ENCODE results near the gene RAP1GAP2. TPM values are rescaled to one million over a fixed set of nuclear protein-coding genes. Genes with fewer than 3 reads are reported as not detected.

RAP1GAP2 gene
- total RNA-seq, 4 donors from 2014 or later = 1.5 to 23.1 (median 6.7) TPM

DNA sequence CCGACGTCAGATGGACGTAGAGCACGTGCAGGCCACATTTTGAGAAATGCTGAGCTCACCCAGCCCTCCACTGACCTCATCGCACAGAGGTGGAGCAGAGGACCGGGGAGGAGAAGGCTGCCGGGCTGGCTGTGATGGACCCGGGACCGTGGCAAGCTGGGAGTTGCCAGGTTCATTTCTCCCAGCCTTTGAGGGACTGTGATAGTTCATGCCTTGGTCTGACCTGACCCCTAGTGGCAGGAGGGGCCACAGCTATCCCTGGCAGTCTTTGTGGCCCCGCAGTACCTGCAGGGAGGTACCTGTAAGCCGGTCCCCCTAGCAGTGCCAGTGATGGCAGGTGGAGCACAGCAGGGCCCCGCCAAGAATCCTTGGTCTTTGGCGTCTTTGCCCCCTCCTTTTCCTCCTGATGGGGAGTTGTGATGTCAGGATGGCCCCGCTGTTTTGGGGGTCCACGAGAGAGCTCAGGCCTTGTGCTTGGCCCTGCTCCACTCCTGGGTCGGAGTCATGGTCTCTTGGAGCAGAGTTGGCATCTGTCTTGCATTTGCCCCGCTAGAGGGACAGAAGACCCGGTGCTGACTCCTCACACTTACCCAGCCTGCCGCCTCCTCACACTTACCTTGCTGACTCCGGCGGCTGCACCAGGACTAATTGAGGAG, 216.8 kb downstream of the RAP1GAP2 start:
- Histone ChIP-seq H3K4me1 (no peaks in the 10 kb centered on the region), H3K27ac (no peak overlapping the region), H3K4me3 (no peak overlapping the region), H3K36me3 (no peaks in the 10 kb centered on the region), H3K9me3 (no peaks in the 10 kb centered on the region), H3K27me3 (no peaks in the 10 kb centered on the region)
- peak; percentile 56 to 58 for DNase-seq
- TF ChIP-seq CTCF (IDR thresholded peaks at IDR 0.05) (peak; percentile 69 to 93 (median 86)), POLR2A (IDR thresholded peaks at IDR 0.05) (no peak)
- intact Hi-C loops (cut with DNase I; ENCODE audit: low total_unique reads) = loop anchor here (5.0 kb wide), 2 partner anchors 166 to 186 kb away; no protein-coding TSS in a partner anchor

DNA sequence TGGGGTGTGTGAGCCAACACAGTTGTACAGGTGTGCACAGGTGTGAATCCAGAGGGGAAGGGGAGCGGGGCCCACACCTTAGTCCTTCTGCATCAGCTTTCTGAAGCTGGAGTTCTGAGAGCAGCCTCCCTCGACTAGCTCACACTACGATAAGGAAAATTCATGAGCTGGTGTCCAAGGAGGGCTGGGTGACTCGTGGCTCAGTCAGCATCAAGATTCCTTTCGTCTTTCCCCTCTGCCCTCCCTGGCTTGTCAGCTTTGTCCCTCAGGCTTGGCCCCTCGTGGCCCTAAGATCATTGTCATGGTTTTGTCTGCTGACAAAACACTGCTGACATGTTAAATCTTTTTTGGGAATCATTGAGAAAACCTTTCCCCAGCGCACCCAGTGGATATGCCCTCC, 219.7 kb downstream of the RAP1GAP2 start:
- Histone ChIP-seq H3K9me3 (no peaks in the 10 kb centered on the region), H3K27ac (no peak overlapping the region), H3K4me3 (no peak overlapping the region), H3K36me3 (no peaks in the 10 kb centered on the region), H3K27me3 (no peaks in the 10 kb centered on the region), H3K4me1 (no peaks in the 10 kb centered on the region)
- intact Hi-C loops (cut with DNase I; ENCODE audit: low total_unique reads) = no loop called here
- TF ChIP-seq POLR2A (IDR thresholded peaks at IDR 0.05) (no peak), CTCF (IDR thresholded peaks at IDR 0.05) (no peak)
- DNase-seq = no peak

DNA sequence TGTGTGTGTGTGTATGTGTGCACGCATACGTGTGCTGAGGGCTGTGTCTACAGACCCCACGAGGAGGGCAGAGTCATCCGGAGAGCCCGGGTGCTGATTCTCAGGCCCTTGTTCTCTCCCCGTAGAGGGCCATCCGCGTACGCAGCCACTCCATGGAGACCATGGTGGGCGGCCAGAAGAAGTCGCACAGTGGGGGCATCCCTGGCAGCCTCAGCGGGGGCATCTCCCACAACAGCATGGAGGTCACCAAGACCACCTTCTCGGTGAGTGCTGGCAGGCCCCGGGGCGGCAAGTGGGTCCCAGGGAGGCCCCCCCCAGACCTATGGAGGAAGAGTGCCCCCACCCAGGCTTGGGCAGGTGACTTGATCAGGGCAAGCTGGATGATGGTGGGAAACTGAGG, 221.7 kb downstream of the RAP1GAP2 start:
- Histone ChIP-seq H3K27ac (no peak overlapping the region), H3K36me3 (no peaks in the 10 kb centered on the region), H3K9me3 (no peaks in the 10 kb centered on the region), H3K4me3 (no peak overlapping the region), H3K4me1 (no peaks in the 10 kb centered on the region), H3K27me3 (no peaks in the 10 kb centered on the region)
- intact Hi-C loops (cut with DNase I; ENCODE audit: low total_unique reads) = no loop called here
- no peak for DNase-seq
- TF ChIP-seq POLR2A (IDR thresholded peaks at IDR 0.05) (no peak), CTCF (IDR thresholded peaks at IDR 0.05) (no peak)

DNA sequence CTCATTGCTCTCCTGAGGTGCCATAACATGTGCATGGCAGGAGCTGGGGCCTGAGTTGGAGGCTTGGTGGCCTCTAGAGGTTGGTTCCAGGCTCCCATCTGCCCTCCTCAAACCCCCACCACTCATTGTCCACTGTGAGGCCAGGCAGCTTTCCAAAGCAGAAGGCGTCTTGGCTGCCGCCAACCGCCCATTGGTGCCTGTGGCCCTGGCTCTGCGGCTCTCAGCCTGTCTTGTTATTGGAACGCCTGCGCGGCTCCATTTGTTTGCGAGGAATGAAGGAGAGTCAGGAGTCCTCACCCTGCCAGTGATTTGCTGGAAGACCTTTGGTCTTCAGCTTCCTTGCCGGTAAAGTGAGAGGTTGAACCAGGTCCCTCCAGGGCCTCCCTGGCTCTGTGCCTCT, 223.5 kb downstream of the RAP1GAP2 start:
- H3K4me1 ChIP-seq = no peaks in the 10 kb centered on the region
- no peaks in the 10 kb centered on the region for H3K27me3 ChIP-seq
- H3K36me3 ChIP-seq = no peaks in the 10 kb centered on the region
- H3K27ac ChIP-seq = no peak overlapping the region
- intact Hi-C loops (cut with DNase I; ENCODE audit: low total_unique reads) = no loop called here
- no peak for TF ChIP-seq POLR2A (IDR thresholded peaks at IDR 0.05)
- TF ChIP-seq CTCF (IDR thresholded peaks at IDR 0.05) = no peak
- H3K9me3 ChIP-seq = no peaks in the 10 kb centered on the region
- no peak for DNase-seq
- no peak overlapping the region for H3K4me3 ChIP-seq

DNA sequence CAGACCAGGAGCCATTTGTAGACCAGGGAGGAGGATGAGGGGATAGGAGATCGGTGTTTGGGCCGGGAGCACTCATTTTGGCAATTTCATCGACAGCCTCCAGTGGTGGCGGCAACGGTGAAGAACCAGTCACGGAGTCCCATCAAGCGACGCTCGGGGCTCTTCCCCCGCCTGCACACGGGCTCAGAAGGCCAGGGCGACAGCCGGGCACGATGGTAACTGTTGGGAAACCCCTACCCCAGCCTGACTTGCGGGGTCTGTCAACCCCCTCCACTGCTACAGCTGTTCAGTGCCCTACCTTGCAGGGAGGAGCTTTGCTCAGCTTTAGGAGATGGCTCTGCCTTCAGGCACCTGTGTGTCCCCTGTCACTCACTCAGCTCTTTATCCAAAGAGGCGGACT, 224.1 kb downstream of the RAP1GAP2 start:
- Histone ChIP-seq H3K27ac (no peak overlapping the region), H3K9me3 (no peaks in the 10 kb centered on the region), H3K4me1 (no peaks in the 10 kb centered on the region), H3K36me3 (no peaks in the 10 kb centered on the region), H3K4me3 (no peak overlapping the region), H3K27me3 (no peaks in the 10 kb centered on the region)
- intact Hi-C loops (cut with DNase I; ENCODE audit: low total_unique reads) = no loop called here
- no peak for DNase-seq
- TF ChIP-seq POLR2A (IDR thresholded peaks at IDR 0.05) (no peak), CTCF (IDR thresholded peaks at IDR 0.05) (no peak)

All from uterus (tissue), 4 donors.